HuH-7.5 (cell line): ENCODE results near the gene FBLN1.

Source experiments
- DNase-seq: peaks from one replicate; pipeline ENCODE4 v3.0.0; 2011; ENCODE audit warnings: low spot score

FBLN1 gene

GRCh38 chr22:45640941-45641621 is 138.4 kb downstream of the FBLN1 start:
- DNase-seq: no peak

- no peak for DNase-seq
Observed at GRCh38 chr22:45642986-45643385, 140.3 kb downstream of the FBLN1 start.

- no peak for DNase-seq
Observed at GRCh38 chr22:45644714-45645113, 142.0 kb downstream of the FBLN1 start.

GRCh38 chr22:45645150-45645525 is 142.5 kb downstream of the FBLN1 start:
- DNase-seq: no peak

- DNase-seq: peak; percentile 75
Observed at GRCh38 chr22:45645526-45646414, 143.1 kb downstream of the FBLN1 start.

- no peak for DNase-seq
Observed at GRCh38 chr22:45647532-45648225, 145.0 kb downstream of the FBLN1 start.

GRCh38 chr22:45648301-45649117 is 145.8 kb downstream of the FBLN1 start:
- DNase-seq: no peak

GRCh38 chr22:45649809-45650208 is 147.1 kb downstream of the FBLN1 start:
- no peak for DNase-seq

GRCh38 chr22:45650721-45651120 is 148.0 kb downstream of the FBLN1 start:
- no peak for DNase-seq
